H1 (cell line): ENCODE measurements around the gene PCTP. TPM values are rescaled to one million over a fixed set of nuclear protein-coding genes. Genes with fewer than 3 reads are reported as not detected.

Experiments
- GTF2F1 ChIP-seq: IDR thresholded peaks from 2 replicates; pipeline ENCODE4 v1.6.1; 2012; ENCODE audit warnings: low read depth, low read length, improper control_type of control experiment, borderline replicate concordance
- MAFK ChIP-seq: IDR thresholded peaks from 2 replicates; pipeline ENCODE4 v1.6.1; 2012; ENCODE audit warnings: low read depth, mild to moderate bottlenecking, improper control_type of control experiment, low read length
- POU5F1 ChIP-seq: IDR thresholded peaks from 2 replicates; pipeline ENCODE4 v1.6.1; 2011; ENCODE audit warnings: low read depth, mild to moderate bottlenecking, low read length, moderate library complexity
- polyA plus RNA-seq, 7 experiments: library from polyadenylated mRNA; depleted of rRNA in 3 of 7; stranded (reverse) in 5 of 7; unstranded in 2 of 7; fragments of >200 nt in 5 of 7; fragments of 200-250 nt in 2 of 7; gene quantifications; 1 replicate in 5 of 7; 2 replicates in 1 of 7; 4 replicates in 1 of 7; pipeline versions ENCODE4 v1.2.1 to v1.2.3, GENCODE V29; 2011 to 2013; ENCODE audit warnings: missing spikeins in 2 of 7, mixed read lengths in 2 of 7
- total RNA-seq: library from RNA; stranded (reverse); fragmentation: NEBNext Ultra II Directional; extraction: Animal tissue kit (Norgen Biotek cat#: 25700); gene quantifications from 2 replicates; pipeline ENCODE4 v1.2.1, GENCODE V29; 2021
- TF ChIP-seq, protein P1 (sequence below): fragments of 300-600 bp; sonication (generic); IDR thresholded peaks from 2 replicates; pipeline ENCODE4 v1.7.1; 2012; ENCODE audit warnings: low read length, moderate library complexity, mild to moderate bottlenecking, inconsistent platforms; ENCODE audit not compliant: insufficient replicate concordance
- TF ChIP-seq, protein P2 (sequence below): IDR thresholded peaks from 2 replicates; pipeline ENCODE4 v1.6.1; 2011; ENCODE audit warnings: low read depth, mild to moderate bottlenecking, low read length; ENCODE audit not compliant: insufficient read depth

PCTP gene
- total and polyA plus RNA-seq, 2 of the 8 experiments (the other 6 are each of a cell fraction or from before 2014, with no cell fraction given), result 14.1 to 14.6 TPM

DNA sequence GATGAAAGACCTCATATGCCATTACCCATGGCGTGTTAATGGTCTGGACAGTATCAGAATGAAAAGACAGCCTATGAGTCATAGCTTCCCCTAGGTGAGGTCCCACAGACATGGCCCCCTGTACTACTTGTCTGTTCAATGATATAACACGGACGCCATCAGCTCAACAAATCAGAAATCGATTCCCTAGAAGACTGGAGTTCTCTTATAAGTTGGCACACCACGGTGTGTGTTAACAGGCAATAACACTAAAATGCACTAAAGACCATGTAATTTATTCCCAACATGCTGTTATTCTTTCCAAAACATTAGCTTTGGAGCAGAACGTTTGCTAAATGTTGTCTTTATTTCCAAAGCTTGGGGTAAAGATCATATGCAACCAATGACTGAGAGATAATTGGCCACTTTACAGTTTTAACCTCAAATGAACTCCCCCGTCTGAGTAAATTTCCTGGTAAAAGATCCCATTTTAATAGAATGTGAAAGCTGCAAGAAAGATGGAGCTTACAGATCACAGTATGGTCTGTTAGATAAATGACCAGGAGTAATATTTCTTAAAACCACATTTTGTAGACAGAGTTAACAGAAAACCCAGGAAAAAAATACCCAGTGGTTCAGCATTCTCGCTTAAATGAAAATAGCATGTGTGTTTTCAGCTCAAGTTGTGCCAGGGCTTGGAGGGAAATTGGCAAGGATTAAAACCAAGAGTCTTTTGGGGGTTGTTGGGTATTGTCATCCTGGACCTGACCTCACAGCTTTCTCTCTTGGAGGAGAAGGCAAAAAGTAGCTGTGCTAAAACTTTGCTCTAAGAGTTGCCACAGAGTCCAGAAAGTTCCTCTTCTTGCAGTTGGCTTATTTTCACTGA lies 65.9 kb downstream of the PCTP start (continued):
- TF ChIP-seq, protein P1, sequence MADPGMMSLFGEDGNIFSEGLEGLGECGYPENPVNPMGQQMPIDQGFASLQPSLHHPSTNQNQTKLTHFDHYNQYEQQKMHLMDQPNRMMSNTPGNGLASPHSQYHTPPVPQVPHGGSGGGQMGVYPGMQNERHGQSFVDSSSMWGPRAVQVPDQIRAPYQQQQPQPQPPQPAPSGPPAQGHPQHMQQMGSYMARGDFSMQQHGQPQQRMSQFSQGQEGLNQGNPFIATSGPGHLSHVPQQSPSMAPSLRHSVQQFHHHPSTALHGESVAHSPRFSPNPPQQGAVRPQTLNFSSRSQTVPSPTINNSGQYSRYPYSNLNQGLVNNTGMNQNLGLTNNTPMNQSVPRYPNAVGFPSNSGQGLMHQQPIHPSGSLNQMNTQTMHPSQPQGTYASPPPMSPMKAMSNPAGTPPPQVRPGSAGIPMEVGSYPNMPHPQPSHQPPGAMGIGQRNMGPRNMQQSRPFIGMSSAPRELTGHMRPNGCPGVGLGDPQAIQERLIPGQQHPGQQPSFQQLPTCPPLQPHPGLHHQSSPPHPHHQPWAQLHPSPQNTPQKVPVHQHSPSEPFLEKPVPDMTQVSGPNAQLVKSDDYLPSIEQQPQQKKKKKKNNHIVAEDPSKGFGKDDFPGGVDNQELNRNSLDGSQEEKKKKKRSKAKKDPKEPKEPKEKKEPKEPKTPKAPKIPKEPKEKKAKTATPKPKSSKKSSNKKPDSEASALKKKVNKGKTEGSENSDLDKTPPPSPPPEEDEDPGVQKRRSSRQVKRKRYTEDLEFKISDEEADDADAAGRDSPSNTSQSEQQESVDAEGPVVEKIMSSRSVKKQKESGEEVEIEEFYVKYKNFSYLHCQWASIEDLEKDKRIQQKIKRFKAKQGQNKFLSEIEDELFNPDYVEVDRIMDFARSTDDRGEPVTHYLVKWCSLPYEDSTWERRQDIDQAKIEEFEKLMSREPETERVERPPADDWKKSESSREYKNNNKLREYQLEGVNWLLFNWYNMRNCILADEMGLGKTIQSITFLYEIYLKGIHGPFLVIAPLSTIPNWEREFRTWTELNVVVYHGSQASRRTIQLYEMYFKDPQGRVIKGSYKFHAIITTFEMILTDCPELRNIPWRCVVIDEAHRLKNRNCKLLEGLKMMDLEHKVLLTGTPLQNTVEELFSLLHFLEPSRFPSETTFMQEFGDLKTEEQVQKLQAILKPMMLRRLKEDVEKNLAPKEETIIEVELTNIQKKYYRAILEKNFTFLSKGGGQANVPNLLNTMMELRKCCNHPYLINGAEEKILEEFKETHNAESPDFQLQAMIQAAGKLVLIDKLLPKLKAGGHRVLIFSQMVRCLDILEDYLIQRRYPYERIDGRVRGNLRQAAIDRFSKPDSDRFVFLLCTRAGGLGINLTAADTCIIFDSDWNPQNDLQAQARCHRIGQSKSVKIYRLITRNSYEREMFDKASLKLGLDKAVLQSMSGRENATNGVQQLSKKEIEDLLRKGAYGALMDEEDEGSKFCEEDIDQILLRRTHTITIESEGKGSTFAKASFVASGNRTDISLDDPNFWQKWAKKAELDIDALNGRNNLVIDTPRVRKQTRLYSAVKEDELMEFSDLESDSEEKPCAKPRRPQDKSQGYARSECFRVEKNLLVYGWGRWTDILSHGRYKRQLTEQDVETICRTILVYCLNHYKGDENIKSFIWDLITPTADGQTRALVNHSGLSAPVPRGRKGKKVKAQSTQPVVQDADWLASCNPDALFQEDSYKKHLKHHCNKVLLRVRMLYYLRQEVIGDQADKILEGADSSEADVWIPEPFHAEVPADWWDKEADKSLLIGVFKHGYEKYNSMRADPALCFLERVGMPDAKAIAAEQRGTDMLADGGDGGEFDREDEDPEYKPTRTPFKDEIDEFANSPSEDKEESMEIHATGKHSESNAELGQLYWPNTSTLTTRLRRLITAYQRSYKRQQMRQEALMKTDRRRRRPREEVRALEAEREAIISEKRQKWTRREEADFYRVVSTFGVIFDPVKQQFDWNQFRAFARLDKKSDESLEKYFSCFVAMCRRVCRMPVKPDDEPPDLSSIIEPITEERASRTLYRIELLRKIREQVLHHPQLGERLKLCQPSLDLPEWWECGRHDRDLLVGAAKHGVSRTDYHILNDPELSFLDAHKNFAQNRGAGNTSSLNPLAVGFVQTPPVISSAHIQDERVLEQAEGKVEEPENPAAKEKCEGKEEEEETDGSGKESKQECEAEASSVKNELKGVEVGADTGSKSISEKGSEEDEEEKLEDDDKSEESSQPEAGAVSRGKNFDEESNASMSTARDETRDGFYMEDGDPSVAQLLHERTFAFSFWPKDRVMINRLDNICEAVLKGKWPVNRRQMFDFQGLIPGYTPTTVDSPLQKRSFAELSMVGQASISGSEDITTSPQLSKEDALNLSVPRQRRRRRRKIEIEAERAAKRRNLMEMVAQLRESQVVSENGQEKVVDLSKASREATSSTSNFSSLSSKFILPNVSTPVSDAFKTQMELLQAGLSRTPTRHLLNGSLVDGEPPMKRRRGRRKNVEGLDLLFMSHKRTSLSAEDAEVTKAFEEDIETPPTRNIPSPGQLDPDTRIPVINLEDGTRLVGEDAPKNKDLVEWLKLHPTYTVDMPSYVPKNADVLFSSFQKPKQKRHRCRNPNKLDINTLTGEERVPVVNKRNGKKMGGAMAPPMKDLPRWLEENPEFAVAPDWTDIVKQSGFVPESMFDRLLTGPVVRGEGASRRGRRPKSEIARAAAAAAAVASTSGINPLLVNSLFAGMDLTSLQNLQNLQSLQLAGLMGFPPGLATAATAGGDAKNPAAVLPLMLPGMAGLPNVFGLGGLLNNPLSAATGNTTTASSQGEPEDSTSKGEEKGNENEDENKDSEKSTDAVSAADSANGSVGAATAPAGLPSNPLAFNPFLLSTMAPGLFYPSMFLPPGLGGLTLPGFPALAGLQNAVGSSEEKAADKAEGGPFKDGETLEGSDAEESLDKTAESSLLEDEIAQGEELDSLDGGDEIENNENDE, result no peak
- TF ChIP-seq POU5F1 (no peak), GTF2F1 (no peak), MAFK (no peak)
- TF ChIP-seq, protein P2, sequence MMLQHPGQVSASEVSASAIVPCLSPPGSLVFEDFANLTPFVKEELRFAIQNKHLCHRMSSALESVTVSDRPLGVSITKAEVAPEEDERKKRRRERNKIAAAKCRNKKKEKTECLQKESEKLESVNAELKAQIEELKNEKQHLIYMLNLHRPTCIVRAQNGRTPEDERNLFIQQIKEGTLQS, result no peak
